CD8-positive, alpha-beta memory T cell (primary cell): Measurements from ENCODE around the gene NSDHL. TPM values are rescaled to one million over a fixed set of nuclear protein-coding genes. Genes with fewer than 3 reads are reported as not detected.

Experiments used
- CTCF ChIA-PET: fragments of 350-600 bp; sonication (Branson Sonifier 250); formaldehyde crosslinking; loops from one replicate; lab custom pipeline; 2021; ENCODE audit warnings: antibody characterized with exemption; lab: Charles Lee
- POLR2A ChIA-PET: fragments of 350-600 bp; sonication (Branson Sonifier 250); formaldehyde crosslinking; loops from one replicate; lab custom pipeline; 2021; ENCODE audit warnings: antibody characterized with exemption; lab: Charles Lee
- DNase-seq, 5 donors: peaks; one replicate each; pipeline versions ENCODE4 v3.0.0 to v3.0.0-alpha.2; 2020 to 2022; ENCODE audit warnings: mixed read lengths in 1 of 5
- H3K27ac ChIP-seq: one replicate; pipeline ENCODE4 v1.7.0; 2013; ENCODE audit warnings: low read depth, mild to moderate bottlenecking, low read length, moderate library complexity
- H3K27me3 ChIP-seq: 2 replicates; pipeline ENCODE4 v1.7.0; 2013; ENCODE audit warnings: low read length, mild to moderate bottlenecking; ENCODE audit not compliant: insufficient read depth, poor library complexity, severe bottlenecking
- H3K36me3 ChIP-seq: 2 replicates; pipeline ENCODE4 v1.7.0; 2013; ENCODE audit warnings: mild to moderate bottlenecking, low read length, moderate library complexity; ENCODE audit not compliant: insufficient read depth
- H3K4me1 ChIP-seq: 2 replicates; pipeline ENCODE4 v1.7.0; 2013; ENCODE audit warnings: mild to moderate bottlenecking, low read length, moderate library complexity; ENCODE audit not compliant: insufficient read depth
- H3K4me3 ChIP-seq: 2 replicates; pipeline ENCODE4 v1.7.0; 2013; ENCODE audit warnings: mild to moderate bottlenecking, low read length
- H3K9me3 ChIP-seq: 2 replicates; pipeline ENCODE4 v1.7.0; 2013; ENCODE audit warnings: mild to moderate bottlenecking, low read length
- H3K27ac Mint-ChIP-seq, 8 donors: one replicate each; pipeline ENCODE4 v1.8.0; 2020 to 2021; ENCODE audit warnings: mixed read lengths in 8 of 8, mild to moderate bottlenecking in 6 of 8, inconsistent platforms in 3 of 8, moderate library complexity in 3 of 8
- H3K27me3 Mint-ChIP-seq, 2 donors: one replicate each; pipeline ENCODE4 v1.8.0; 2020 to 2021; ENCODE audit warnings: mixed read lengths in 2 of 2, mild to moderate bottlenecking in 1 of 2, moderate library complexity in 1 of 2
- H3K36me3 Mint-ChIP-seq, 3 donors: one replicate each; pipeline ENCODE4 v1.8.0; 2020 to 2021; ENCODE audit warnings: mixed read lengths in 3 of 3, inconsistent platforms in 1 of 3, mild to moderate bottlenecking in 1 of 3
- H3K4me1 Mint-ChIP-seq, 3 donors: one replicate each; pipeline ENCODE4 v1.8.0; 2020 to 2021; ENCODE audit warnings: mixed read lengths in 3 of 3, inconsistent platforms in 1 of 3, mild to moderate bottlenecking in 1 of 3
- H3K4me3 Mint-ChIP-seq, 7 donors: one replicate each; pipeline ENCODE4 v1.8.0; 2020 to 2021; ENCODE audit warnings: mixed read lengths in 7 of 7, mild to moderate bottlenecking in 6 of 7, moderate library complexity in 4 of 7, inconsistent platforms in 2 of 7
- H3K9me3 Mint-ChIP-seq, 5 donors: one replicate each; pipeline ENCODE4 v1.8.0; 2020 to 2022; ENCODE audit warnings: mixed read lengths in 5 of 5, mild to moderate bottlenecking in 3 of 5, moderate library complexity in 2 of 5, inconsistent platforms in 1 of 5
- polyA plus RNA-seq: library from polyadenylated mRNA; unstranded; fragments of 300-500 nt; fragmentation: Illumina TruSeq; gene quantifications from one replicate; pipeline ENCODE4 v1.2.3, GENCODE V29; 2021
- total RNA-seq, 2 experiments: library from RNA; stranded (reverse); gene quantifications; one replicate each; pipeline ENCODE4 v1.2.3, GENCODE V29; 2021

Gene NSDHL
- total and polyA plus RNA-seq, 3 experiments from 2014 or later: 15.0 to 21.8 (median 20.3) TPM

DNA sequence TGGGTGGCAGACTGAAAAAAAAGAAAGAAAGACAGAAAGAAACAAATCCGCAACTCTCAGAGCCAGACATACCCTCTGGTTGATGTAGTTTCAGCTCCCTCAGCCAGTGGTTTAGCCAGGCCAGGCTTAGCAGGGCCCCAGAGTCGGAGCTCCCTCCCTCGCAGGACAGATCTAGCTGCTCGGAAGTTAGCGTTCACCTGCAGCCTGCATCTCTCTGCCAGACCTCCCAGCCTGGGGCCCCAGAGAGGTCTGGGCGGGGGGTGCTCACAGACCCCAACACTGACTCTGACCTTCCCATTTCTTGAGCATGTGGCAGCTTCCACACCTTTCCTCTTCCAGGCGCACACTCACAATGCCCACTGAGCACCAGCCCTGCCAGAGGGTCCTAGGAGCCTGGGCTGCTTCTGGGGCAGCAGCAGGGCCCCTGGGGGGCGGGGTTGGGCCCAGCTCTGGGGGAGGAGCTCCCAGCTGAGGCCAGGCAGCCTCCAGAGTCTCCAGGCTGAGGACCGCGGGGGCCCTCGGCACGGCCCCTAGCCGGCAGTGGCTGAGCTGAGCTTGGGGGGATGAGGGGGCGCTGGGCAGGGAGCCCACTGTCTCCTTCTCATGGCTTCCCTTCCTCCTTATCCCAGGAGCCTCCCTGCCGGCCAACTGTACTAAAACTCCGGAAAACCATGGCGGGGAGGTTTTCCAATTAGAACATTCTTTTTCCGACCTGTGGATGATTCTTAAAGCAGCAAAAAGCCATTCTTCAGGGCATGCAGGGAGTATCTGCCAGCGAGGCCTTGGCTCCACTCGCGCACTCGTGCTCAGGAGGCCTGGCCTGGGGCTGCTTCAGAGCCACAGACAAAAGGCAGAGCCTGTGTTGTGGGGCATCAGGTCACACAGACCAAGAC, 62.4 kb downstream of the NSDHL start:
- ChIA-PET POLR2A (no interaction called here), CTCF (no interaction called here)
- no peaks in the 10 kb centered on the region for H3K4me1 Mint-ChIP-seq
- no peak overlapping the region for H3K27ac Mint-ChIP-seq
- H3K36me3 Mint-ChIP-seq: no peaks in the 10 kb centered on the region
- Histone ChIP-seq H3K36me3 (no peaks in the 10 kb centered on the region), H3K9me3 (no peaks in the 10 kb centered on the region), H3K4me3 (no peak overlapping the region), H3K27me3 (no peaks in the 10 kb centered on the region), H3K27ac (no peak overlapping the region), H3K4me1 (no peaks in the 10 kb centered on the region)
- no peak for DNase-seq
- H3K9me3 Mint-ChIP-seq: no peaks in the 10 kb centered on the region
- H3K27me3 Mint-ChIP-seq: peaks cover 30 to 45% of the 10 kb centered on the region in 2 donors
- no peak overlapping the region for H3K4me3 Mint-ChIP-seq

DNA sequence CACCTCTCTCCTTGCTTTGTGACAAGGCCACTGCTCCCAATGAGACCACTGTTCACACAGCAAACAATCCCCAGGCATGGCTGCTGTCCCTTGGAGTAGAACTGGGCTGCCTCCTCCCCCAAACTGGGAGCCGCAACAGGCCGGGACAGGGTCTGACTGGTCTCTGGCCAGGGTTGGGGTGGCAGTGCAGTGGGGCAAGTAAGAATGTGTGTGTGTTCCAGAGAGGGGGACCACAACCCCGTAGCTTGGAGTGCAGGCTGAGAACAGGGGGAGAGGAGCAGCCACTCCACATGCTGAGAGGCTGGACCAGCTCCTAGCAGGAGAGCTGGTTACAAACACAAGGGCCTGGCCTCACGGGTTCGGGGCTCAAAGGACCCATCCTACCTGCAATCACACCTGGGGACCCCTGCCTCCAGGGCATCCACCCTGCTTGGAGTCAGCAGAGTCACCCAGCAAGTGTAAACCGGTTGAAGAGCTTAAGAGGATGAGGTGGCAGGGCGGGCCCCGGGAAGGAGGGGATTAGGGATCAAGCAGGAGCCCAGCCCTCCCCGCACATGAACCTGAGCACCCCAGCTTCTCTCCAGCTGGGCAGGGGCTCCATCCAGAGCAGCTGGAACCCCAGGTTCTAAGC, 63.2 kb downstream of the NSDHL start:
- Mint-ChIP-seq H3K9me3 (no peaks in the 10 kb centered on the region), H3K4me3 (no peak overlapping the region), H3K4me1 (no peaks in the 10 kb centered on the region), H3K36me3 (no peaks in the 10 kb centered on the region), H3K27me3 (peaks cover 29 to 41% of the 10 kb centered on the region in 2 donors), H3K27ac (no peak overlapping the region)
- POLR2A ChIA-PET: no interaction called here
- H3K27me3 ChIP-seq: no peaks in the 10 kb centered on the region
- no peaks in the 10 kb centered on the region for H3K9me3 ChIP-seq
- H3K27ac ChIP-seq: no peak overlapping the region
- no peaks in the 10 kb centered on the region for H3K4me1 ChIP-seq
- no peak for DNase-seq
- H3K36me3 ChIP-seq: no peaks in the 10 kb centered on the region
- no peak overlapping the region for H3K4me3 ChIP-seq
- CTCF ChIA-PET: no interaction called here

DNA sequence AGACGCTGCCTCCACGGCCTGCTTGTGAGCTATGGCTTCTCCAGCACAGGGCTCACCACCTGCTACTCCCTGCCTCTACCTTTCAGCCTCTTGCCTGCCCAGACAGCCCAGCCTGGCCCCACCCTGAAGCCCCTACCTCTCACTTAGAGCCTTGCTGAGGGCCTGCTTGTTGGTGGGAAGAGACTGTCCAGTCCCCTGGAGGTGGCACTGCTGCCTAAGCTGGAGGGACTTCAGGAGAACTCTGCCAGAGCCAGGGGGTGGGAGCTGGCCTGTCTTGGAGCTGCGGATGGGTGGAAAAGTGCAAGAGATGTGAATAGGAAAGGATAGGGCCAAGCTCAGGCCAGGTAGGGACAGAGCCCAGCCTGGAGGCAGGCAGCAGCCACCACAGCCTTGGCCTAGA, 64.3 kb downstream of the NSDHL start:
- CTCF ChIA-PET: no interaction called here
- no peak overlapping the region for H3K27ac ChIP-seq
- POLR2A ChIA-PET: no interaction called here
- Mint-ChIP-seq H3K36me3 (no peaks in the 10 kb centered on the region), H3K9me3 (no peaks in the 10 kb centered on the region), H3K27me3 (peaks cover 32 to 38% of the 10 kb centered on the region in 2 donors), H3K4me1 (no peaks in the 10 kb centered on the region), H3K27ac (no peak overlapping the region), H3K4me3 (peak overlapping the region in 1 of 7 donors; percentile 56)
- H3K27me3 ChIP-seq: no peaks in the 10 kb centered on the region
- H3K9me3 ChIP-seq: no peaks in the 10 kb centered on the region
- no peaks in the 10 kb centered on the region for H3K4me1 ChIP-seq
- no peak for DNase-seq
- H3K4me3 ChIP-seq: no peak overlapping the region
- no peaks in the 10 kb centered on the region for H3K36me3 ChIP-seq

DNA sequence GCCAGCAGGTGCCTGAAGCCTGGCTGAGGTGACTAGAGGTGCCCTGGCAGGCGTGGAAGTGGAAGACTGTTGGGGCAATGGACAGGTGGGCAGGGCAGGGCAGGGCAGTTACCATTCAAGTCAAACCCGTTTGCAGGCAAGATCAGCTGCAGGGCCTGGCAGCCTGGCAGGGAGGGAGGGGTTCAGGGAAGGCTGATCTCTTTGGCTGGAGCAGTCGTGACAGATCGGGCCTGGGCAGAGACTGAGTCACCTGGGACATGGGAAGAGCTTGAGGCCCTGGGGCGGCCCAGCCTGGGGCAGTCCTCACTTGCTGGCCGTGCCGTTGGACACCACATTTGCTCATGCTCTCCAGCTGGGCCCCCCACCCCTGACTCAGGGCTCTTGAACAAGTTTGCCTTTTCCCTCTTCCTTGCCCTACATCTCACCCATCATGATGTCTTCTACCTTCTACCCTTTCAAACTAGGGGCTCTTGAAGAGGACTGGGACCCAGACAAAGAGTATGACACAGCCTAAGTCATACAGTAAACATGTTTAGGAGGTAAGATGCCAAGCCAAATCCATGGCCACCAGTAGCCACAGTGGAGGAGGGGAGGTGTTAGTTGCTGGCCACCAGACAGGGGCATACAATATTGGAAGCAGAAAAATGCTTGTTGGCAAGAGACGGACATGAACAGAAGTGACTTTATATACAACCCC, 65.0 kb downstream of the NSDHL start:
- no peaks in the 10 kb centered on the region for H3K36me3 Mint-ChIP-seq
- H3K27me3 ChIP-seq: no peaks in the 10 kb centered on the region
- H3K27me3 Mint-ChIP-seq: peaks cover 31% of the 10 kb centered on the region in 2 donors
- no peak overlapping the region for H3K4me3 Mint-ChIP-seq
- H3K36me3 ChIP-seq: no peaks in the 10 kb centered on the region
- H3K27ac ChIP-seq: no peak overlapping the region
- no peaks in the 10 kb centered on the region for H3K9me3 Mint-ChIP-seq
- CTCF ChIA-PET: no interaction called here
- no peaks in the 10 kb centered on the region for H3K4me1 Mint-ChIP-seq
- H3K4me1 ChIP-seq: no peaks in the 10 kb centered on the region
- H3K27ac Mint-ChIP-seq: no peak overlapping the region
- H3K4me3 ChIP-seq: no peak overlapping the region
- no peak for DNase-seq
- H3K9me3 ChIP-seq: no peaks in the 10 kb centered on the region
- POLR2A ChIA-PET: no interaction called here

DNA sequence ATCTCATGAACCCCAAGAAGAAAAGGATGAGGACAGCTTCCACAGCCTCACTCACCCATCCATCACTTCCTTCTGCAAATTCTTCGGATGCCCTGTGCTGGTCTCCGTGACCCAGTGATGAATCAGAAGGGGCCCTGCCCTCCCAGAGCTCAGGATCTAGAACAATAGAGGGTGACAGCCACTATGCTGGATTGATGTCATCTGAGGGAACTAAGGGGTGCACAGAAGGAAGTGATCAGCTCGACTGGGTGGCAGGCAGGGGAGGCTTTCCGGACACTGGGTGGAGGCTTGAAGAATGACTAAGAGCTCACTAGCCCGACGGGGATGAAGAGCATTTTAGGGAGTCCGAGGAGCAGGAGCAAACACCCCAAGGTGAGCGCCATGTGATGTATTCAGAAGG, 65.6 kb downstream of the NSDHL start:
- Mint-ChIP-seq H3K36me3 (no peaks in the 10 kb centered on the region), H3K27me3 (peaks cover 26 to 27% of the 10 kb centered on the region in 2 donors), H3K27ac (no peak overlapping the region), H3K4me3 (peak overlapping the region in 1 of 7 donors; percentile 29), H3K4me1 (no peaks in the 10 kb centered on the region), H3K9me3 (no peaks in the 10 kb centered on the region)
- ChIA-PET POLR2A (no interaction called here), CTCF (no interaction called here)
- Histone ChIP-seq H3K27ac (no peak overlapping the region), H3K4me1 (no peaks in the 10 kb centered on the region), H3K9me3 (no peaks in the 10 kb centered on the region), H3K27me3 (no peaks in the 10 kb centered on the region), H3K36me3 (no peaks in the 10 kb centered on the region), H3K4me3 (no peak overlapping the region)
- DNase-seq: no peak

DNA sequence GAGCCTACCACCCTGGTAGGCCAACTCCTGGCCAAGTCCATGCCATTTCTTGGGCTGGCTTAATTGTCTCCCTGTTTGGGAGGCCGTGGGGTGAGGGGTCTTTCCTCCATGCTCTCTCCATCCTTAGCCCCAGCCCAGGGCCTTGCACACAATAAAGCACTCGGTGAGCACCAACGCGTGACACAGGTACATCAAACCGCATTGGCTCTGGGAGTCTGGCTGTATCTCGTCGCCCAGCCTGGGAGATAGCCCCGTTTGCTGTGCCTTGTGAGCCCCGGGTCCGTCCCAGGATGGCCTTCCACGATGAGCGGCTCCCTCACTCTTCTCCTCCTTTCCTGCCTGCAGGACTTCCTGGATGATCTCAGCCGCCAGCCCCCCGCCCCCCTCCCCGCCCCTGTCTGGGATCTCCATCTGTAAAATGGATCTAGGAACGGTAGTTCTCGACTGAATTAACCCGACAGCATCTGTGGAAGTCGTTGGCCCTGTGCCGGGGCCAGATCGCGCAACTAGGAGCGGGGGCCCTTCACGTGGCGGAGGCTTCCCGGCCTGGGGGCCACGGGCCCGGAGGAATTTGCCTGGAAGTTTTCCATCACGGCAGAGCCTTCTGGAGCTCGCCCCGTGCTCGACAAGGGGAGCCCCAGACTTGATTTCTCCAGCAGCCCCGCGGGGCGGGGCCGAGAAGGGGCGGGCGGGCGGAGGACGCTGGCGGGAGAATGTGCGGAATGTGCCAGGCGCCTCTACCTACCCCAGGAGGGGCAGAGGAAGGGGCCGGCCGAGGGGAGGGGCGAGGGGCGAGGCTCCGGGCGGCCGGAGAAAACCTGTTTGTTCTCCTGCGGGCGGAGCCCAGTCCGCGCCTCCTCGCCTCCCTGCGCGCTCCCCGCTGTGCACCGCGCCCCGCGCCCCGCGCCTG, 66.6 kb downstream of the NSDHL start, which contains the start of gene ZNF185:
Gene ZNF185 (plus strand): TSS at position 846 of the 910 bp plus-strand sequence. CDS start 16,423 bp downstream, outside the sequence.
- no peaks in the 10 kb centered on the region for H3K4me1 ChIP-seq
- Mint-ChIP-seq H3K9me3 (no peaks in the 10 kb centered on the region), H3K4me1 (no peaks in the 10 kb centered on the region), H3K4me3 (peak within 1 kb of the TSS in 1 of 7 donors; percentile 52), H3K36me3 (no peaks in the 10 kb centered on the region), H3K27ac (peak within 1 kb of the TSS in 1 of 8 donors; percentile 47), H3K27me3 (peaks cover 26 to 29% of the 10 kb centered on the region in 2 donors)
- no peaks in the 10 kb centered on the region for H3K36me3 ChIP-seq
- no peaks in the 10 kb centered on the region for H3K27me3 ChIP-seq
- no peak within 1 kb of the TSS for H3K4me3 ChIP-seq
- H3K27ac ChIP-seq: no peak within 1 kb of the TSS
- DNase-seq: no peak
- no peaks in the 10 kb centered on the region for H3K9me3 ChIP-seq
- ChIA-PET POLR2A (no interaction called here), CTCF (no interaction called here)

DNA sequence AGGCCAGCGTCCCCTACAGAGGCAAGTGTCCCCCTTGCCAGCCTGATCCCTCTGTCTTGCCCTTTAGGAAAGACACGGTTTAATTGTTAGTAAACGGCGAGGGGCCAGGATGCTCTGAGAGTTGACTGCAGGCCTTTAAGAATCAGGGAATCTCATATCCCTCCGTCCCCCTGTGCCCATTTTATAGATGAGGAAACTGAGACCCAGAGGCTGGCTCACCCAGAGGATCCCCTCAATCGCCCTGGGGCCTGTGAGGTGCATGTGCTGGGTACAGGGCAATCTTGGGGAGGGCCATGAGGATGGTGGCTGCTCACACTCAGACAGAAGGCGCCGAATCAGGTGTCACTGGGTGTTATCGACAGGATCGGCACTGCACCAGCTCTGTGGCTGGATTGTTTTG, 67.6 kb downstream of the NSDHL start:
- Mint-ChIP-seq H3K4me3 (no peak overlapping the region), H3K4me1 (no peaks in the 10 kb centered on the region), H3K27ac (peak overlapping the region in 1 of 8 donors; percentile 47), H3K9me3 (no peaks in the 10 kb centered on the region), H3K27me3 (peaks cover 28 to 29% of the 10 kb centered on the region in 2 donors), H3K36me3 (no peaks in the 10 kb centered on the region)
- DNase-seq: no peak
- H3K36me3 ChIP-seq: no peaks in the 10 kb centered on the region
- CTCF ChIA-PET: no interaction called here
- POLR2A ChIA-PET: no interaction called here
- no peak overlapping the region for H3K27ac ChIP-seq
- H3K9me3 ChIP-seq: no peaks in the 10 kb centered on the region
- H3K27me3 ChIP-seq: no peaks in the 10 kb centered on the region
- no peak overlapping the region for H3K4me3 ChIP-seq
- no peaks in the 10 kb centered on the region for H3K4me1 ChIP-seq
